Stimulated activated CD4-positive, alpha-beta T cell treated with anti-CD3 and anti-CD28 coated beads, Interleukin-4, amount 100 ng/mL, for 4 hours (primary cell): Measurements from ENCODE around the gene CACNA1I.

Experiments used
- DNase-seq, 2 experiments: peaks; one replicate each; pipeline ENCODE4 v3.0.0-alpha.2; 2020

The CACNA1I gene

GRCh38 chr22:39699631-39700360, 129.2 kb downstream of the CACNA1I start:
- no peak for DNase-seq

- DNase-seq = no peak
These were observed 130.0 kb downstream of the CACNA1I start for GRCh38 chr22:39700565-39700964.

- DNase-seq = no peak
These were observed 132.5 kb downstream of the CACNA1I start for GRCh38 chr22:39703091-39703490.

GRCh38 chr22:39703928-39704639, 133.5 kb downstream of the CACNA1I start:
- no peak for DNase-seq

- no peak for DNase-seq
These were observed 134.8 kb downstream of the CACNA1I start for GRCh38 chr22:39705386-39705785.

GRCh38 chr22:39706376-39707140, 136.0 kb downstream of the CACNA1I start:
- DNase-seq = no peak

- no peak for DNase-seq
These were observed 136.8 kb downstream of the CACNA1I start for GRCh38 chr22:39707351-39707750.

GRCh38 chr22:39707816-39708215, 137.3 kb downstream of the CACNA1I start:
- no peak for DNase-seq

- DNase-seq = no peak
These were observed 140.0 kb downstream of the CACNA1I start for GRCh38 chr22:39710380-39711150.

- no peak for DNase-seq
These were observed 141.5 kb downstream of the CACNA1I start for GRCh38 chr22:39712081-39712480.

- no peak for DNase-seq
These were observed 142.4 kb downstream of the CACNA1I start for GRCh38 chr22:39712751-39713525.

GRCh38 chr22:39713799-39714290, 143.3 kb downstream of the CACNA1I start:
- DNase-seq = no peak

- no peak for DNase-seq
These were observed 143.8 kb downstream of the CACNA1I start for GRCh38 chr22:39714321-39714720.

GRCh38 chr22:39715778-39716495, 145.4 kb downstream of the CACNA1I start:
- DNase-seq = no peak

GRCh38 chr22:39716534-39716933, 146.0 kb downstream of the CACNA1I start:
- DNase-seq = no peak

- DNase-seq = no peak
These were observed 146.5 kb downstream of the CACNA1I start for GRCh38 chr22:39717099-39717498.

- no peak for DNase-seq
These were observed 147.7 kb downstream of the CACNA1I start for GRCh38 chr22:39718206-39718605.

- no peak for DNase-seq
These were observed 148.4 kb downstream of the CACNA1I start for GRCh38 chr22:39718921-39719475.

- DNase-seq = no peak
These were observed 149.3 kb downstream of the CACNA1I start for GRCh38 chr22:39719559-39720450.
